ENCODE results near the gene PIPOX.

Gene PIPOX

GRCh38 chr17:29099527-29099926, 56.6 kb downstream of the PIPOX start:
- H3K9me3 ChIP-seq (ENCODE audit: control insufficient read depth in 2 of 2, low read length in 2 of 2), result no peaks in the 10 kb centered on the region
- peaks cover 61 to 63% of the 10 kb centered on the region in 2 donors for H3K36me3 ChIP-seq (ENCODE audit: control insufficient read depth in 2 of 2, insufficient read depth in 2 of 2, low read length in 2 of 2)
- H3K4me1 ChIP-seq (ENCODE audit: control insufficient read depth, insufficient read depth, low read length), result no peaks in the 10 kb centered on the region
- no peak overlapping the region for H3K4me3 ChIP-seq (ENCODE audit: low read length in 2 of 2)
- no peak overlapping the region for H3K27ac ChIP-seq (ENCODE audit: low read length)
- H3K9ac ChIP-seq (ENCODE audit: low read length in 2 of 2), result no peak overlapping the region
- H3K27me3 ChIP-seq (ENCODE audit: control insufficient read depth in 1 of 2, insufficient read depth in 2 of 2, low read length in 2 of 2), result no peaks in the 10 kb centered on the region

- Histone ChIP-seq H3K27me3 (ENCODE audit: control insufficient read depth in 1 of 2, insufficient read depth in 2 of 2, low read length in 2 of 2) (no peaks in the 10 kb centered on the region), H3K27ac (ENCODE audit: low read length) (no peak overlapping the region), H3K36me3 (ENCODE audit: control insufficient read depth in 2 of 2, insufficient read depth in 2 of 2, low read length in 2 of 2) (peaks cover 55 to 60% of the 10 kb centered on the region in 2 donors), H3K9ac (ENCODE audit: low read length in 2 of 2) (no peak overlapping the region), H3K4me1 (ENCODE audit: control insufficient read depth, insufficient read depth, low read length) (no peaks in the 10 kb centered on the region), H3K9me3 (ENCODE audit: control insufficient read depth in 2 of 2, low read length in 2 of 2) (no peaks in the 10 kb centered on the region), H3K4me3 (ENCODE audit: low read length in 2 of 2) (no peak overlapping the region)
These were observed 57.4 kb downstream of the PIPOX start for GRCh38 chr17:29100296-29100695.

- Histone ChIP-seq H3K27ac (ENCODE audit: low read length) (no peak overlapping the region), H3K9ac (ENCODE audit: low read length in 2 of 2) (no peak overlapping the region), H3K4me1 (ENCODE audit: control insufficient read depth, insufficient read depth, low read length) (no peaks in the 10 kb centered on the region), H3K9me3 (ENCODE audit: control insufficient read depth in 2 of 2, low read length in 2 of 2) (no peaks in the 10 kb centered on the region), H3K36me3 (ENCODE audit: control insufficient read depth in 2 of 2, insufficient read depth in 2 of 2, low read length in 2 of 2) (peaks cover 43 to 59% of the 10 kb centered on the region in 2 donors), H3K27me3 (ENCODE audit: control insufficient read depth in 1 of 2, insufficient read depth in 2 of 2, low read length in 2 of 2) (no peaks in the 10 kb centered on the region), H3K4me3 (ENCODE audit: low read length in 2 of 2) (no peak overlapping the region)
These were observed 59.1 kb downstream of the PIPOX start for GRCh38 chr17:29102046-29102445.

GRCh38 chr17:29102741-29103181, 59.8 kb downstream of the PIPOX start:
- H3K9ac ChIP-seq (ENCODE audit: low read length in 2 of 2), result no peak overlapping the region
- H3K36me3 ChIP-seq (ENCODE audit: control insufficient read depth in 2 of 2, insufficient read depth in 2 of 2, low read length in 2 of 2), result peaks cover 39 to 54% of the 10 kb centered on the region in 2 donors
- H3K27me3 ChIP-seq (ENCODE audit: control insufficient read depth in 1 of 2, insufficient read depth in 2 of 2, low read length in 2 of 2), result no peaks in the 10 kb centered on the region
- no peaks in the 10 kb centered on the region for H3K9me3 ChIP-seq (ENCODE audit: control insufficient read depth in 2 of 2, low read length in 2 of 2)
- no peak overlapping the region for H3K27ac ChIP-seq (ENCODE audit: low read length)
- H3K4me3 ChIP-seq (ENCODE audit: low read length in 2 of 2), result no peak overlapping the region
- H3K4me1 ChIP-seq (ENCODE audit: control insufficient read depth, insufficient read depth, low read length), result no peaks in the 10 kb centered on the region

- Histone ChIP-seq H3K9me3 (ENCODE audit: control insufficient read depth in 2 of 2, low read length in 2 of 2) (no peaks in the 10 kb centered on the region), H3K4me3 (ENCODE audit: low read length in 2 of 2) (no peak overlapping the region), H3K36me3 (ENCODE audit: control insufficient read depth in 2 of 2, insufficient read depth in 2 of 2, low read length in 2 of 2) (peaks cover 36 to 54% of the 10 kb centered on the region in 2 donors), H3K27me3 (ENCODE audit: control insufficient read depth in 1 of 2, insufficient read depth in 2 of 2, low read length in 2 of 2) (no peaks in the 10 kb centered on the region), H3K4me1 (ENCODE audit: control insufficient read depth, insufficient read depth, low read length) (no peaks in the 10 kb centered on the region), H3K27ac (ENCODE audit: low read length) (no peak overlapping the region), H3K9ac (ENCODE audit: low read length in 2 of 2) (no peak overlapping the region)
These were observed 60.4 kb downstream of the PIPOX start for GRCh38 chr17:29103341-29103740.

All from stomach smooth muscle (tissue), 2 donors.